Hematopoietic multipotent progenitor cell treated with erythropoietin and hydrocortisone succinate and interleukin-3 and kit ligand, for 8 days (in vitro differentiated cells): ENCODE measurements around the gene IGFBP2.

ENCODE experiments used
- DNase-seq: peaks from one replicate; pipeline ENCODE4 v3.0.0-alpha.2; 2015

The IGFBP2 gene

GRCh38 chr2:216616083-216616678, 17.0 kb upstream of the IGFBP2 start:
- DNase-seq, result no peak

- DNase-seq, result no peak
Measured at GRCh38 chr2:216617159-216617815, 15.9 kb upstream of the IGFBP2 start.

- DNase-seq, result no peak
Measured at GRCh38 chr2:216618785-216619184, 14.4 kb upstream of the IGFBP2 start.

GRCh38 chr2:216619411-216620393, 13.5 kb upstream of the IGFBP2 start:
- DNase-seq, result peak; percentile 8

- DNase-seq, result no peak
Measured at GRCh38 chr2:216620786-216621185, 12.4 kb upstream of the IGFBP2 start.

GRCh38 chr2:216621292-216621691, 11.9 kb upstream of the IGFBP2 start:
- DNase-seq, result no peak

GRCh38 chr2:216622526-216622925, 10.7 kb upstream of the IGFBP2 start:
- DNase-seq, result no peak

GRCh38 chr2:216624251-216624650, 9.0 kb upstream of the IGFBP2 start:
- no peak for DNase-seq

- no peak for DNase-seq
Measured at GRCh38 chr2:216626168-216626874, 6.9 kb upstream of the IGFBP2 start.

GRCh38 chr2:216626875-216627245, 6.4 kb upstream of the IGFBP2 start:
- no peak for DNase-seq

GRCh38 chr2:216629784-216630183, 3.4 kb upstream of the IGFBP2 start:
- DNase-seq, result no peak

GRCh38 chr2:216632346-216632951, 771 bp upstream of the IGFBP2 start:
- no peak for DNase-seq

GRCh38 chr2:216633616-216634369, 573 bp downstream of the IGFBP2 start:
- DNase-seq, result no peak

GRCh38 chr2:216634370-216635148, 1.3 kb downstream of the IGFBP2 start:
- no peak for DNase-seq

- no peak for DNase-seq
Measured at GRCh38 chr2:216635171-216635570, 2.0 kb downstream of the IGFBP2 start.

- no peak for DNase-seq
Measured at GRCh38 chr2:216635701-216636550, 2.7 kb downstream of the IGFBP2 start.

GRCh38 chr2:216636551-216637450, 3.6 kb downstream of the IGFBP2 start:
- peak; percentile 2 for DNase-seq

- DNase-seq, result no peak
Measured at GRCh38 chr2:216637472-216637871, 4.3 kb downstream of the IGFBP2 start.
